Ureter (tissue), 1 donor: Measurements from ENCODE around the gene ZSWIM3. TPM values are rescaled to one million over a fixed set of nuclear protein-coding genes. Genes with fewer than 3 reads are reported as not detected.
"Not testable (repeated sequence)": the region's sequence is repeated elsewhere in the genome, so short reads cannot be mapped to it uniquely, and the experiment has no call there.

Experiments used
- DNase-seq: peaks from one replicate; pipeline ENCODE4 v3.0.0-alpha.2; 2020; ENCODE audit warnings: low spot score
- total RNA-seq: library from RNA; stranded (reverse); gene quantifications from one replicate; pipeline ENCODE4 v1.2.4, GENCODE V29; 2023
- donor health status: DM: yes; HTN: yes; CAD: no.

Gene ZSWIM3
- total RNA-seq, 1 donor from 2014 or later: 4.1 TPM

DNA sequence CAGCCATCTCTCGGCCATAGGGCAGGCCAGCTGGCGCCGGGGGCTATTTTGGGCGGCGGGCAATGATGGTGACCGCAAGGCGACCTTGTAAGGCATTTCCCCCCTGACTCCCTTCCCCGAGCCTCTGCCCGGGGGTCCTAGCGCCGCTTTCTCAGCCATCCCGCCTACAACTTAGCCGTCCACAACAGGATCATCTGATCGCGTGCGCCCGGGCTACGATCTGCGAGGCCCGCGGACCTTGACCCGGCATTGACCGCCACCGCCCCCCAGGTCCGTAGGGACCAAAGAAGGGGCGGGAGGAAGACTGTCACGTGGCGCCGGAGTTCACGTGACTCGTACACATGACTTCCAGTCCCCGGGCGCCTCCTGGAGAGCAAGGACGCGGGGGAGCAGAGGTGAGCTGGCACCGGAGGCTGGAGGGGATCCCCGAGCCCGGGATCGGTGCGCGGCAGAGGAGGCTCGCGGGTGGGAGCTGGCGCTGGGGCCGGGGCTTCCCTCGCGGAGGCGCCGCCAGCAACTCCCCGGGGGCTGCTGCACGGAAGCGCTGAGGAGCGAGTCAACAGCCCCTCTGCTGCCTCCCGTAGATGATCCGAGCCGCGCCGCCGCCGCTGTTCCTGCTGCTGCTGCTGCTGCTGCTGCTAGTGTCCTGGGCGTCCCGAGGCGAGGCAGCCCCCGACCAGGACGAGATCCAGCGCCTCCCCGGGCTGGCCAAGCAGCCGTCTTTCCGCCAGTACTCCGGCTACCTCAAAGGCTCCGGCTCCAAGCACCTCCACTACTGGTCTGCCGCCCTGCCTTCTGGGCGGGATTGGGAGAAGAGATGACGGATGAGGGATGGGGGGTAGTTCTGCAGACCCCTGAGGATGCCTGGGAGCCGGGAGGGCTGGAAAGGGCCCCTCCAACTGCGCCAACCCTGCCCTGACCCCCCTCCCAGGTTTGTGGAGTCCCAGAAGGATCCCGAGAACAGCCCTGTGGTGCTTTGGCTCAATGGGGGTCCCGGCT lies 33.9 kb downstream of the ZSWIM3 start, which contains the start of the genes CTSA and NEURL2:
Gene CTSA, plus strand, starts transcription at position 351 of the 999 bp plus-strand sequence. Its CDS starts 234 bp downstream, at position 585.
Gene NEURL2, minus strand, starts transcription at position 224 of the 999 bp plus-strand sequence. Its CDS starts 217 bp downstream, at position 7.
- peak; percentile 94 for DNase-seq

DNA sequence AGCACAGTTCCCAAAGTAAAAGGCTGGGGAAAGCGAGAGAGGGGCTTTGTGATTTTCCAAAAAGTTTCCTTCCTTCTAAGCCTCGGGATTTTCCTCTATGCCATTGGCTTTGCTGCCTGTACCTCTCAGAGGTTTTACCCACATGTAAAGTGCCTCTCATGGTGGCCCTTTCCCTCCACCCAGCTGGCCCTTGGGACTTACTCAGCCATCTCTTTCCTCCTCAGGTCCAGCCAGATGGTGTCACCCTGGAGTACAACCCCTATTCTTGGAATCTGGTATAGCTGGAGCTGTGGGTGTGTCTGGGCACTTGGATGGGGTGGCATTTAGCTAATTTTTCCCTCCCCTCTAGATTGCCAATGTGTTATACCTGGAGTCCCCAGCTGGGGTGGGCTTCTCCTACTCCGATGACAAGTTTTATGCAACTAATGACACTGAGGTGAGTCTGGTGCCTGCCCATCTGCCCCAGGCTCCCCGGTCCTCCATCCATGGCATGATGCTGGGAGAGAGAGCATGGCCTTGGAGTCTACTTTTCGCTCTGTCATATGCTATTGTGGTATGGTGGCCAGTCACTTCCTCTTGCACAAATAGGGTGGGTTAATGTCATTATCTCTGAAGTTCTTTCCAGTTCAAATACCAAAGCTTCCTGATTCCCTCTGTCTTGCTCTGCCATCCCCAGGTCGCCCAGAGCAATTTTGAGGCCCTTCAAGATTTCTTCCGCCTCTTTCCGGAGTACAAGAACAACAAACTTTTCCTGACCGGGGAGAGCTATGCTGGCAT lies 34.8 kb downstream of the ZSWIM3 start:
- no peak for DNase-seq

GRCh38 chr20:45892828-45893500 lies 35.5 kb downstream of the ZSWIM3 start:
- no peak for DNase-seq

DNA sequence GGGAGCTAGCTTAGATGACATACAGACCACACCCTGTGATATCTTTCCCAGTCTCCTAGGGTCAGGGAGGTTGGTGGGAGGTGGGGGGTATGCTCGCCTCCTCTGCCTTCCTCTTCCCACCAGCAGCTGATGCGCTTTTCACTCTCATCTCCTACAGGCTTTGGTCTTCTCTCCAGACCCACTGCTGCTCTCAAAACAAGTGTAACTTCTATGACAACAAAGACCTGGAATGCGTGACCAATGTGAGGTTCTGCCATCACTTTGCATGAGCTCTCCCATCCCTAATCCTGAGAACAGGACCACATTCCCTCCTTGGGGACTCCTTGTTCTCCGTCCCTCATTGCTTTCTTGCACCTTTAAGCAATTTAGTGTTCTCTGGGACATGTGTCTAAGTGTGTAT lies 36.4 kb downstream of the ZSWIM3 start:
- no peak for DNase-seq

GRCh38 chr20:45894797-45895196 lies 37.4 kb downstream of the ZSWIM3 start:
- DNase-seq: no peak

- DNase-seq: no peak
Observed at GRCh38 chr20:45896641-45897161, 39.3 kb downstream of the ZSWIM3 start.

- no peak for DNase-seq
Observed at GRCh38 chr20:45897289-45897688, 39.9 kb downstream of the ZSWIM3 start.

GRCh38 chr20:45897692-45898091 lies 40.3 kb downstream of the ZSWIM3 start:
- DNase-seq: no peak

DNA sequence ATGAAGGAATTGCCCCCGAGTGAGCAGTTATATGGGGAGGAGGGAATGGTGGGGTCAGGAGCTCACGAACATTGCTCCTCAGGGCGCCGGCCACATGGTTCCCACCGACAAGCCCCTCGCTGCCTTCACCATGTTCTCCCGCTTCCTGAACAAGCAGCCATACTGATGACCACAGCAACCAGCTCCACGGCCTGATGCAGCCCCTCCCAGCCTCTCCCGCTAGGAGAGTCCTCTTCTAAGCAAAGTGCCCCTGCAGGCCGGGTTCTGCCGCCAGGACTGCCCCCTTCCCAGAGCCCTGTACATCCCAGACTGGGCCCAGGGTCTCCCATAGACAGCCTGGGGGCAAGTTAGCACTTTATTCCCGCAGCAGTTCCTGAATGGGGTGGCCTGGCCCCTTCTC lies 40.9 kb downstream of the ZSWIM3 start:
- DNase-seq: no peak

- no peak for DNase-seq
Observed at GRCh38 chr20:45899046-45899835, 41.8 kb downstream of the ZSWIM3 start.

DNA sequence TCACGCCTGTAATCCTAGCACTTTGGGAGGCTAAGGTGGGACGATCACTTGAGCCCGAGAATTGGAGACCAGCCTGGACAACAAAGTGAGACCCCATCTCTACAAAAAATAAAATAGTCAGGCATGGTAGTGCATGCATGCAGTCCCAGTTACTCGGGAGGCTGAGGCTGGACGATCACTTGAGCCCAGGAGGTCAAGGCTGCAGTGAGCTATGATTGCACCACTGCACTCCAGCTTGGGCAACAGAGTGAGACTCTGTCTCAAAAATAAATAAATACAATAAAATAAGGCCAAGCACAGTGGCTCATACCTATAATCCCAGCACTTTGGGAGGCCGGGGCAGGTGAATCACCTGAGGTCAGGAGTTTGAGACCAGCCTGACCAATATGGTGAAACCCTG lies 43.9 kb downstream of the ZSWIM3 start:
- not testable (repeated sequence) for DNase-seq

- DNase-seq: no peak
Observed at GRCh38 chr20:45902199-45902701, 44.8 kb downstream of the ZSWIM3 start.

GRCh38 chr20:45904583-45905504 lies 47.4 kb downstream of the ZSWIM3 start:
- DNase-seq: no peak

- DNase-seq: no peak
Observed at GRCh38 chr20:45905505-45906079, 48.2 kb downstream of the ZSWIM3 start.

DNA sequence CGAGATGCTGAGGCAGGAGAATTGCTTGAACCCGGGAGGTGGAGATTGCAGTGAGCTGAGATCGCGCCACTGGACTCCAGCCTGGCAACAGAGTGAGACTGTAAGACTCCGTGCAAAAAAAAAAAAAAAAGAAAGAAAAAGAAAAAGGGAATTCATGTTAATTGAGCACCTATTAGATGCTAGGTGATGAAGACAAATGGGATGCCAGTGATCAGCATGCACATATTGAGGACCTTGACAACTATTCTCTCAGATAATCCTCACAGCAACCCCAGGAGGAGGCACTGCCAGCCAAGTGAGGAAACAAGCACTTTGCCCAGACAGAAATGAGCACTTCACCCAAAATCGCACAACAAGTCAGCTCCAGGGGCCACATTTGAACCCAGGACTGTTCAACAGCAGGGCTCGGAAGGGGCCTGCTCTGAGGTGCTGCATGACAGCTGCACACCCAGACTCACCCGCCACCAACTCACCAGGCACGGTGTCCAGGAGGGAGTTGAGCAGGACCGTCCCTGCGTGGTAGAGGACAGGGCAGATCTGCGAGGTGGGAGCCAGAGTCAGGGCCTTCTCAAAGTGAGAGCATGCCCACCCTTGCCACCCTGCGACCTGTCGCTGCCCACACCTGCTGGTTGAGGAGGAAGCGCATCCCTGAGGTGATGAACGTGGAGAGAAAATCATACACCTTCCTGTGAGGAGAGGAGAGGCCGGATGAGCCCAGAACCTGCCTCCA lies 50.0 kb downstream of the ZSWIM3 start:
- no peak for DNase-seq

- no peak for DNase-seq
Observed at GRCh38 chr20:45908084-45908483, 50.7 kb downstream of the ZSWIM3 start.

DNA sequence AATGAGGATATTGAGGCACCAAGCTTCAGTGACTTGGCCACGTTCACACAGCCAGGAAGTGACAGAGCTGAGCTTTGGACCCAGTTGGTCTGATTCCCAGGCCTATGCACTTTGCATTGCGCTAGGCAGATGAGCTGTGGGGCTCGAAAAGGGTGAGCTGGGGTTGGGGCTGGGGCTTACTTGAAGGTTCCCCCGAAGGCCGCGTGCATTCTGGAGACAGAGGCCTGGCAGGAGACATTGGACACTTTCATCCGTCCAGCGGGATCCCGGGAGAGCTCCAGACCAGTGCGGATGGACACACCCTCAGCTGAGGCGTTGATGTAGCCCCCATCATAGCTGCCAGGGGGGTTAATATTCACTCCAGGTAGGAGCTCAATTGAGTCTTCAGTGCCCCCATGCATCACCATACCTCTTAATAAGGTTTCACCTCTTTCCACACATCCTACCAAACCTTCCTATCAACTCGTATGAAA lies 52.0 kb downstream of the ZSWIM3 start:
- DNase-seq: no peak
